DMS153 (cell line): ENCODE results near the gene FAM83E.
"Not testable (repeated sequence)": the region's sequence is repeated elsewhere in the genome, so short reads cannot be mapped to it uniquely, and the experiment has no call there.

Source experiments
- DNase-seq: peaks from one replicate; lab custom pipeline; 2025; lab: John Stamatoyannopoulos, UW

FAM83E gene

GRCh38 chr19:48639483-48640375, 24.9 kb upstream of the FAM83E start:
- no peak for DNase-seq

GRCh38 chr19:48638831-48639381, 24.0 kb upstream of the FAM83E start:
- no peak for DNase-seq

- DNase-seq = peak; percentile 85
These were observed 23.3 kb upstream of the FAM83E start for GRCh38 chr19:48637948-48638830.

DNA sequence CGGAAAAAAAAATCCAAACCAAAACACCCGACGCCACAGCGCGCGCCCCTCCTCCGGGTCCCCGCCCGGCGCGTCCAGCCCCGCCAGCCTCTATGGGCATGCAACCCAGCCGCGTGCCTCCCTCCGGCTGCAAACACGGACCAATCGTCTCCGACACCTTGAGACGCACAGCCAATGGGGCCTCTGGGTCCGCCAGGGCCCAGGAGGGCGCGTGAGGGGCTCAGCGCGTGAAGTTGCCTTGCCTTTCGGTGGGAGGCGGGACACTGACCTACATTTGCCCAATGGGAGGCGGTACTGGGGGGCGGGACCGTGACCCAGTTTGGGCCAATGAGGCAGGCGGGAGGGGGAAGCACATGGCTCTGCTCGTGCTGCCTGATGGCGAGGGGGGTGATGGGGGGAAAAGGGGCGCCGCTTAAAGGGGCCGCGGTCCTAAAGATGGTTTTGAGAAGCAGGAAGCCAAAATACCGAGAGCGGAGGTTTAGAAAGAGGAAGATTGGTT, 22.6 kb upstream of the FAM83E start:
- DNase-seq = peak; percentile 99

DNA sequence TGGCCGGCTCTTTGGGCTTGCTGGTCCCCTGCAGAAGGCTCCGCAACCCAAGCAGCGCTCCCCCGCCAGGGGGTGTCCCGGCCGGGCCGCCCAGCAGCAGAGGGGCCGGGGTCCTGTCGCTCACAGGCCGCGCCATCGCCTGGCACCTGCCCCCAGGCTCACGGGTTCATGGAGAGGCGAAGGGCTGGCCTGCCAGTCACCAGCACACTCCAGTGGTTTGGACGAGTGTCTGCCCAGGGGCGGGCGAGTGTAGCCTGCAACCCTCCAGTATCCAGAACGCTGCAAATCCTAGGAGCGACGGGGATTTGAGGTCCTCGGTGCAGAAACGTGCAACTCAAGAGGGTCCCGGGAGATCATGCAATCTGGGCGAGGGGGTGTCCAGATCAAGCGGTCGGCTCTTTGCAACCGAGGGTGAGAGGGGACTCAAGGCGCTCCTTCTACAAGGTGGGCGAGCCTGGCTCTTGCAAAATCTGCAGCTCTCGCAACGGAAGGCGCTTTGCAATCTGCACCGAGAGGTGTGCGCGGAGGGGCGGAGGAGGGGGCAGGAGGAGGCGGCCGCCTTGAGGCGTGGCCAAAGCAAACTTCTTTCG, 22.1 kb upstream of the FAM83E start, which contains the start of gene DBP:
TSS of gene DBP (minus strand) at position 521 of the 590 bp plus-strand sequence. CDS start at position 136, 385 bp downstream.
- DNase-seq = no peak

- DNase-seq = no peak
These were observed 21.3 kb upstream of the FAM83E start for GRCh38 chr19:48635966-48636858.

DNA sequence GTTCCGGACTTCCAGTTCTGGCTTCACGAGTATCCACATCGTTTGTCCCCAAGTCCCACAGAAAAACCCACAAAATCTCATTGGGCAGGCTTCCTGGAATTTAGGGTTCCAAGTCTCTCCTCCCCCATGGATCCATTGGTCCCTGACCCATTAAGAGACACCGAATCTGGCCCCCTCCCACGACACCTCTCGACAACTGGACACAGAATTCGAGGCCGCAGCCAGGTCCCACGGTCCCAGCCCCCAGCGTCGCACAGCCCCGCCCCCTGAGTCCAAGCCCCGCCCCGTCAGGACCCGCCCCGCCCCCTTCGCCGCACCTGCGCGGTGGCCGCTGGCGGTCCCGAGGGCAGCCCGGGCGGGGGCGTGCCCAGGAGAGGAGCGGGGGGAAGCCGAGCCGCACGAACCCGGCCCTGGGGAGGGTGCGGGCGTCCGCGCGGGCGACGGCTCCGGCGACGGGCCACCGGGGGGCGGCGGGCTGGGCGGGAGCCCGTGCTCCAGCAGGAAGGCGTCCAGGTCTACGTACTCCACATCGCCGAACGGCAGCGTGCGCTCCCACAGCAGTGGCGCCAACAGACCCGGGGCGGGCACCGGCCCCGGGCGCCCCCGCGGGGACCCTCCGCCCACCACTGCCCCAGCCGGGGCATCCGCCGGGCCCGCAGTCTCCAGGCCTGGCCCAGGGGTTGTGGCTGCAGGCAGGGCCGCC, 20.5 kb upstream of the FAM83E start:
- DNase-seq = peak; percentile 47

- DNase-seq = peak; percentile 90
These were observed 19.8 kb upstream of the FAM83E start for GRCh38 chr19:48634424-48635262.

GRCh38 chr19:48634036-48634342, 19.1 kb upstream of the FAM83E start:
- no peak for DNase-seq

DNA sequence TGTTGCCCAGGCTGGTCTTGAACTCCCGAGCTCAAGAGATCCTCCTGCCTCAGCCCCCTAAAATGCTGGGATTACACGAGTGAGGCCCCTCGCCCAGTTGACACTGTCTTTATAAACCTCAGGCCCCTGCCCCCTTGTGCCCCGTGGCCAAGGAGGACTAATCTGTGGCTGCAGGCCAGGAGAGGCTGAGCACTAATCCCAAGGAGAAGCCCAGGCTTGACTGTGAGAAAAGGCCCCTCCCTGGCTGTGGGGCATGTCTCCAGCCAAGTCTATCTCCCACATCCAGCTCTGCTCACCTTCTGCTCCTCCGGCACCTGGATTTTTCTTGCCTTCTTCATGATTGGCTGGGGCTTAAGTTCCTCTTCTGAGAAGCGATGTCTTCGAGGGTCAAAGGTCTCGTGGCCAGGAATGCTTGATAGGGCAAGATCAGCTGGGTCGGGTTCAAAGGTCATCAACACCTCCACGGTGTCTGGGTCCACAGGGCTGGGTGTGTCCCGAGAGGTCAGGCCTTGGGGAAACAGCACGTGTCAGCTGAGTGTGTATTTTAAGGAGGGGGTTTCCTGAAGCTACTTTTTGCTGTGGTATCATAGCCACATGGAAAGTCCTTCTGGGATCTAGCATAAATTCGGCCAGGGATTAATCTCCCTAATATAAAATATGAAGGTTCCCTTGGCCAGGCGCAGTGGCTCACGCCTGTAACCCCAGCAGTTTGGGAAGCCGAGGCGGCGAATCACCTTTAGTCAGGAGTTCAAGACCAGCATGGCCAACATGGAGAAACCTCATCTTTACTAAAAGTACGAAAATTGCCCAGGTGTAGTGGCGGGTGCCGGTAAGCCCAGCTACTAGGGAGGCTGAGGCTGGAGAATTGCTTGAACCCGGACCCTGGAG, 18.5 kb upstream of the FAM83E start:
- DNase-seq = no peak

DNA sequence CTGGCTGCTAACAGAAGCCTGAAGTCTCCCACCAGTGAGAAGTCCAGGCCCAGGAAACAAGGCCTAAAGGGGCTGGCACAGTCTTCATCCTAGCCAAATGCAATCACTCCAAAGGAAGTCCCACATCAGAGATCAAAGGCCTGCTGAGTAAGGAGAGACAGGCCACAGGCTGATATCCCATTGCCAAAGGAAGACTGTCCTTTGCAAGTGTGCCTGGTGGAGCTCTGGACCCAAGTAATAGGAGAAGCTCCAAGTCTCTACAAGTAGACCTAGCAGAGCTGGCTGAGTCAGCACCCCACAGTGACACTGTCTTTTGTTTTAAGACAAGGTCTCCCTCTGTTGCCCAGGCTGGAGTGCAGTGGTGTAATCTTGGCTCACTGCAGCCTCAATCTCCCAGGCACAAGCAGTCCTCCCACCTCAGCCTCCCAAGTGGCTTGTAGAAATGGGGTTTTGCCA, 17.8 kb upstream of the FAM83E start:
- DNase-seq = no peak

- not testable (repeated sequence) for DNase-seq
These were observed 17.4 kb upstream of the FAM83E start for GRCh38 chr19:48632286-48632685.

- no peak for DNase-seq
These were observed 16.3 kb upstream of the FAM83E start for GRCh38 chr19:48631225-48631624.

GRCh38 chr19:48630296-48631063, 15.6 kb upstream of the FAM83E start:
- no peak for DNase-seq

DNA sequence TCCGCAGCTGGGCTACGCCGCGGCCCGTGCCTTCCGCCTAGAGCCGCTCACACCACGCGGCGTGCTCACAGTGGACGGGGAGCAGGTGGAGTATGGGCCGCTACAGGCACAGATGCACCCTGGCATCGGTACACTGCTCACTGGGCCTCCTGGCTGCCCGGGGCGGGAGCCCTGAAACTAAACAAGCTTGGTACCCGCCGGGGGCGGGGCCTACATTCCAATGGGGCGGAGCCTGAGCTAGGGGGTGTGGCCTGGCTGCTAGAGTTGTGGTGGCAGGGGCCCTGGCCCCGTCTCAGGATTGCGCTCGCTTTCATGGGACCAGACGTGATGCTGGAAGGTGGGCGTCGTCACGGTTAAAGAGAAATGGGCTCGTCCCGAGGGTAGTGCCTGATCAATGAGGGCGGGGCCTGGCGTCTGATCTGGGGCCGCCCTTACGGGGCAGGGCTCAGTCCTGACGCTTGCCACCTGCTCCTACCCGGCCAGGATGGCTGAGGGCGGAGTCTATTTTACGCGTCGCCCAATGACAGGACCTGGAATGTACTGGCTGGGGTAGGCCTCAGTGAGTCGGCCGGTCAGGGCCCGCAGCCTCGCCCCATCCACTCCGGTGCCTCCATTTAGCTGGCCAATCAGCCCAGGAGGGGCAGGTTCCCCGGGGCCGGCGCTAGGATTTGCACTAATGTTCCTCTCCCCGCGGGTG, 14.9 kb upstream of the FAM83E start:
- DNase-seq = peak; percentile 95

GRCh38 chr19:48629297-48629598, 14.4 kb upstream of the FAM83E start:
- DNase-seq = no peak
